ENCODE data around the gene UCN2.

UCN2 gene

GRCh38 chr3:48564022-48564421 is 441 bp upstream of the UCN2 start:
- no peaks in the 10 kb centered on the region for H3K27me3 ChIP-seq (replicated peaks; ENCODE audit: control insufficient read depth, insufficient read depth, low read length, poor library complexity, severe bottlenecking)
- no peak overlapping the region for H3K4me3 ChIP-seq (ENCODE audit: insufficient read depth, low read depth, low read length, poor library complexity, severe bottlenecking)
- no peaks in the 10 kb centered on the region for H3K36me3 ChIP-seq (ENCODE audit: control insufficient read depth, insufficient read depth, low read length)
- H3K4me1 ChIP-seq (ENCODE audit: control insufficient read depth, insufficient read depth, low read length, poor library complexity, severe bottlenecking) = no peaks in the 10 kb centered on the region
- H3K9me3 ChIP-seq (ENCODE audit: control insufficient read depth, low read length) = no peaks in the 10 kb centered on the region
- H3K27ac ChIP-seq (ENCODE audit: insufficient read depth, low read length, poor library complexity, severe bottlenecking) = no peak overlapping the region
- peak in 1 of 3 donors; percentile 25 for DNase-seq

GRCh38 chr3:48562367-48563095 is 1.1 kb downstream of the UCN2 start:
- no peak for DNase-seq
- no peaks in the 10 kb centered on the region for H3K4me1 ChIP-seq (ENCODE audit: control insufficient read depth, insufficient read depth, low read length, poor library complexity, severe bottlenecking)
- H3K36me3 ChIP-seq (ENCODE audit: control insufficient read depth, insufficient read depth, low read length) = no peaks in the 10 kb centered on the region
- no peaks in the 10 kb centered on the region for H3K9me3 ChIP-seq (ENCODE audit: control insufficient read depth, low read length)
- no peak overlapping the region for H3K27ac ChIP-seq (ENCODE audit: insufficient read depth, low read length, poor library complexity, severe bottlenecking)
- no peaks in the 10 kb centered on the region for H3K27me3 ChIP-seq (replicated peaks; ENCODE audit: control insufficient read depth, insufficient read depth, low read length, poor library complexity, severe bottlenecking)
- H3K4me3 ChIP-seq (ENCODE audit: insufficient read depth, low read depth, low read length, poor library complexity, severe bottlenecking) = no peak overlapping the region

GRCh38 chr3:48561045-48561736 is 2.4 kb downstream of the UCN2 start:
- DNase-seq = no peak

GRCh38 chr3:48560648-48561018 is 2.9 kb downstream of the UCN2 start:
- Histone ChIP-seq H3K27ac (ENCODE audit: insufficient read depth, low read length, poor library complexity, severe bottlenecking) (no peak overlapping the region), H3K4me1 (ENCODE audit: control insufficient read depth, insufficient read depth, low read length, poor library complexity, severe bottlenecking) (peaks cover 12% of the 10 kb centered on the region), H3K9me3 (ENCODE audit: control insufficient read depth, low read length) (no peaks in the 10 kb centered on the region), H3K4me3 (ENCODE audit: insufficient read depth, low read depth, low read length, poor library complexity, severe bottlenecking) (no peak overlapping the region), H3K27me3 (replicated peaks; ENCODE audit: control insufficient read depth, insufficient read depth, low read length, poor library complexity, severe bottlenecking) (no peaks in the 10 kb centered on the region), H3K36me3 (ENCODE audit: control insufficient read depth, insufficient read depth, low read length) (no peaks in the 10 kb centered on the region)
- DNase-seq = no peak

More at GRCh38 chr3:48561045-48561736, 2.4 kb downstream of the UCN2 start:
- H3K4me3 ChIP-seq (ENCODE audit: insufficient read depth, low read depth, low read length, poor library complexity, severe bottlenecking) = no peak overlapping the region
- peaks cover 8% of the 10 kb centered on the region for H3K4me1 ChIP-seq (ENCODE audit: control insufficient read depth, insufficient read depth, low read length, poor library complexity, severe bottlenecking)
- H3K27ac ChIP-seq (ENCODE audit: insufficient read depth, low read length, poor library complexity, severe bottlenecking) = no peak overlapping the region
- no peaks in the 10 kb centered on the region for H3K9me3 ChIP-seq (ENCODE audit: control insufficient read depth, low read length)
- no peaks in the 10 kb centered on the region for H3K27me3 ChIP-seq (replicated peaks; ENCODE audit: control insufficient read depth, insufficient read depth, low read length, poor library complexity, severe bottlenecking)
- H3K36me3 ChIP-seq (ENCODE audit: control insufficient read depth, insufficient read depth, low read length) = no peaks in the 10 kb centered on the region

GRCh38 chr3:48558493-48559134 is 5.0 kb downstream of the UCN2 start:
- DNase-seq = no peak
- Histone ChIP-seq H3K27me3 (replicated peaks; ENCODE audit: control insufficient read depth, insufficient read depth, low read length, poor library complexity, severe bottlenecking) (no peaks in the 10 kb centered on the region), H3K27ac (ENCODE audit: insufficient read depth, low read length, poor library complexity, severe bottlenecking) (no peak overlapping the region), H3K4me3 (ENCODE audit: insufficient read depth, low read depth, low read length, poor library complexity, severe bottlenecking) (no peak overlapping the region), H3K4me1 (ENCODE audit: control insufficient read depth, insufficient read depth, low read length, poor library complexity, severe bottlenecking) (peaks cover 12% of the 10 kb centered on the region), H3K9me3 (ENCODE audit: control insufficient read depth, low read length) (no peaks in the 10 kb centered on the region), H3K36me3 (ENCODE audit: control insufficient read depth, insufficient read depth, low read length) (no peaks in the 10 kb centered on the region)

- Histone ChIP-seq H3K27ac (ENCODE audit: insufficient read depth, low read length, poor library complexity, severe bottlenecking) (peak within 1 kb of the TSS; percentile 58), H3K9me3 (ENCODE audit: control insufficient read depth, low read length) (no peaks in the 10 kb centered on the region), H3K4me1 (ENCODE audit: control insufficient read depth, insufficient read depth, low read length, poor library complexity, severe bottlenecking) (peaks cover 12% of the 10 kb centered on the region), H3K36me3 (ENCODE audit: control insufficient read depth, insufficient read depth, low read length) (no peaks in the 10 kb centered on the region), H3K4me3 (ENCODE audit: insufficient read depth, low read depth, low read length, poor library complexity, severe bottlenecking) (peak within 1 kb of the TSS; percentile 58), H3K27me3 (replicated peaks; ENCODE audit: control insufficient read depth, insufficient read depth, low read length, poor library complexity, severe bottlenecking) (no peaks in the 10 kb centered on the region)
- peak; percentile 99 for DNase-seq
Measured at GRCh38 chr3:48556796-48557626, 6.6 kb downstream of the UCN2 start, which contains the start of gene PFKFB4. Gene PFKFB4, minus strand, starts transcription at chr3:48556803. Its CDS starts 26 bp downstream, at chr3:48556777.

GRCh38 chr3:48555949-48556795 is 7.4 kb downstream of the UCN2 start:
- H3K4me1 ChIP-seq (ENCODE audit: control insufficient read depth, insufficient read depth, low read length, poor library complexity, severe bottlenecking) = peaks cover 12% of the 10 kb centered on the region
- H3K4me3 ChIP-seq (ENCODE audit: insufficient read depth, low read depth, low read length, poor library complexity, severe bottlenecking) = peak overlapping the region; percentile 58
- H3K27ac ChIP-seq (ENCODE audit: insufficient read depth, low read length, poor library complexity, severe bottlenecking) = peak overlapping the region; percentile 58

GRCh38 chr3:48555231-48555948 is 8.2 kb downstream of the UCN2 start:
- DNase-seq = no peak
- H3K9me3 ChIP-seq (ENCODE audit: control insufficient read depth, low read length) = no peaks in the 10 kb centered on the region
- H3K4me1 ChIP-seq (ENCODE audit: control insufficient read depth, insufficient read depth, low read length, poor library complexity, severe bottlenecking) = peaks cover 12% of the 10 kb centered on the region
- H3K36me3 ChIP-seq (ENCODE audit: control insufficient read depth, insufficient read depth, low read length) = no peaks in the 10 kb centered on the region
- no peak overlapping the region for H3K4me3 ChIP-seq (ENCODE audit: insufficient read depth, low read depth, low read length, poor library complexity, severe bottlenecking)
- H3K27ac ChIP-seq (ENCODE audit: insufficient read depth, low read length, poor library complexity, severe bottlenecking) = no peak overlapping the region
- no peaks in the 10 kb centered on the region for H3K27me3 ChIP-seq (replicated peaks; ENCODE audit: control insufficient read depth, insufficient read depth, low read length, poor library complexity, severe bottlenecking)

More at GRCh38 chr3:48555949-48556795, 7.4 kb downstream of the UCN2 start:
- Histone ChIP-seq H3K9me3 (ENCODE audit: control insufficient read depth, low read length) (no peaks in the 10 kb centered on the region), H3K27me3 (replicated peaks; ENCODE audit: control insufficient read depth, insufficient read depth, low read length, poor library complexity, severe bottlenecking) (no peaks in the 10 kb centered on the region), H3K36me3 (ENCODE audit: control insufficient read depth, insufficient read depth, low read length) (no peaks in the 10 kb centered on the region)
- peak in 1 of 3 donors; percentile 9 for DNase-seq

Measured in effector memory CD4-positive, alpha-beta T cell (primary cell).